Lung (tissue), 12 donors: Measurements from ENCODE around the gene PPM1H. TPM values are rescaled to one million over a fixed set of nuclear protein-coding genes. Genes with fewer than 3 reads are reported as not detected.

Source experiments
- ATAC-seq: fragments of 200-7000 bp; cut with Tn5 transposase; one replicate; pipeline ENCODE4 v1.9.1; 2020; ENCODE audit warnings: moderate number of reproducible peaks; ENCODE audit not compliant: insufficient read depth, low FRiP score
- DNase-seq, 3 donors: peaks; one replicate each; pipeline ENCODE4 v3.0.0-alpha.2; 2013 to 2017
- H3K27ac ChIP-seq, 2 donors: one replicate each; pipeline ENCODE4 v1.5.1; 2013; ENCODE audit warnings: mild to moderate bottlenecking in 2 of 2, moderate library complexity in 2 of 2, control low read depth in 1 of 2, inconsistent platforms in 1 of 2, low read depth in 1 of 2, low read length in 1 of 2
- H3K27me3 ChIP-seq, 3 donors: one replicate each; pipeline ENCODE4 v1.5.1; 2013; ENCODE audit warnings: low read length in 2 of 3; ENCODE audit not compliant: control insufficient read depth in 3 of 3, insufficient read depth in 3 of 3
- H3K36me3 ChIP-seq, 4 donors: one replicate each; pipeline ENCODE4 v1.5.1; 2013; ENCODE audit warnings: low read length in 4 of 4, mild to moderate bottlenecking in 1 of 4, moderate library complexity in 1 of 4; ENCODE audit not compliant: control insufficient read depth in 4 of 4, insufficient read depth in 4 of 4
- H3K4me1 ChIP-seq, 5 donors: one replicate each; pipeline ENCODE4 v1.5.1; 2013; ENCODE audit warnings: low read length in 5 of 5, mild to moderate bottlenecking in 2 of 5, moderate library complexity in 1 of 5; ENCODE audit not compliant: control insufficient read depth in 5 of 5, insufficient read depth in 5 of 5
- H3K4me3 ChIP-seq: one replicate; pipeline ENCODE4 v1.5.1; 2013; ENCODE audit warnings: mild to moderate bottlenecking, control low read depth, moderate library complexity
- H3K9ac ChIP-seq, 2 donors: one replicate each; pipeline ENCODE4 v1.5.1; 2013; ENCODE audit warnings: low read length in 2 of 2, control low read depth in 1 of 2; ENCODE audit not compliant: insufficient read depth in 1 of 2
- H3K9me3 ChIP-seq, 4 donors: one replicate each; pipeline ENCODE4 v1.5.1; 2013; ENCODE audit warnings: low read length in 3 of 4, mild to moderate bottlenecking in 1 of 4, moderate library complexity in 1 of 4; ENCODE audit not compliant: control insufficient read depth in 4 of 4, insufficient read depth in 3 of 4
- WGBS, 2 donors: extraction: QIAGEN DNeasy Blood & Tissue Kit; methylation state at CpG; one replicate each; pipeline ENCODE4 v1.1.7; 2013; 5-methylcytosine and 5-hydroxymethylcytosine counted together
- polyA plus RNA-seq, 2 donors: library from polyadenylated mRNA; stranded (reverse); fragments of 200-250 nt; gene quantifications; one replicate each; pipeline ENCODE4 v1.2.1, GENCODE V29; 2013
- total RNA-seq, 2 donors: library from RNA; depleted of rRNA in 1 of 2; stranded (reverse); fragments of >200 nt in 1 of 2; gene quantifications; one replicate each; pipeline ENCODE4 v1.2.1, GENCODE V29; 2014 to 2021
- TF ChIP-seq, protein P1 (sequence below): IDR thresholded peaks from 2 replicates; pipeline ENCODE4 v1.5.1; 2012; ENCODE audit warnings: mild to moderate bottlenecking; ENCODE audit errors: control extremely low read depth, extremely low read depth
- donor health status: control.
- donor health status: control.
- donor health status: Bipolar disorder and iron deficiency.
- donor health status: healthy.
- donor health status: DM: yes; HTN: yes; CAD: no.

PPM1H gene
- total and polyA plus RNA-seq, 4 donors = 2.0 to 11.2 (median 5.7) TPM

DNA sequence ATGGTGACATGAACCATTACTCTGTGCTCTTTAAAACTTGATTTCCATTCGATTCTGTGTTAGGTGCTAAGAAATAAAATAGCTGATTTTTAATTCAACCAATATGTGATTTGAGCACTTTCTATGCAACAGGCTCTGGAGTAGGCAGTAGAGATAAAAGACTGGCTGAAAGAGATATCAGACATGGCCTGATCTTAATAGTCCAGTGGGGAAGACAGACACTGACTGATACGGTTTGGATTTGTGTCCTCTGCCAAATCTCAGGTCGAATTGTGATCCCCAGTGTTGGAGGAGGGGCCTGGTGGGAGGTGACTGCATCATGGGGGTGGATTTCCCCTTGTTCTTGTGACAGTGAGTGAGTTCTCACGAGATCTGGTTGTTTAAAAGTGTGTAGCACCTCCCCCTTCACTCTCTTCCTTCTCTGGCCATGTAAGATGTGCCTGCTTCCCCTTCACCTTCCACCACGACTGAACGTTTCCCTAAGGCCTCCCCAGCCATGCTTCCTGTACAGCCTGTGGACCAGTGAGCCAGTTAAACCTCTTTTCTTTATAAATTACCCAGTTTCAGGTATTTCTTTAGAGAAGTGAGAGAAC lies 128.6 kb downstream of the PPM1H start:
- Histone ChIP-seq H3K27ac (no peak overlapping the region), H3K36me3 (no peaks in the 10 kb centered on the region), H3K9me3 (peaks cover 0 to 1% (median 0%) of the 10 kb centered on the region in 4 donors), H3K9ac (no peak overlapping the region), H3K27me3 (peaks cover 0 to 5% (median 0%) of the 10 kb centered on the region in 3 donors), H3K4me1 (no peaks in the 10 kb centered on the region), H3K4me3 (no peak overlapping the region)
- WGBS, 2 donors = 63 to 71% methylated on average over 6 of the region's 6 CpGs
- TF ChIP-seq, protein P1, sequence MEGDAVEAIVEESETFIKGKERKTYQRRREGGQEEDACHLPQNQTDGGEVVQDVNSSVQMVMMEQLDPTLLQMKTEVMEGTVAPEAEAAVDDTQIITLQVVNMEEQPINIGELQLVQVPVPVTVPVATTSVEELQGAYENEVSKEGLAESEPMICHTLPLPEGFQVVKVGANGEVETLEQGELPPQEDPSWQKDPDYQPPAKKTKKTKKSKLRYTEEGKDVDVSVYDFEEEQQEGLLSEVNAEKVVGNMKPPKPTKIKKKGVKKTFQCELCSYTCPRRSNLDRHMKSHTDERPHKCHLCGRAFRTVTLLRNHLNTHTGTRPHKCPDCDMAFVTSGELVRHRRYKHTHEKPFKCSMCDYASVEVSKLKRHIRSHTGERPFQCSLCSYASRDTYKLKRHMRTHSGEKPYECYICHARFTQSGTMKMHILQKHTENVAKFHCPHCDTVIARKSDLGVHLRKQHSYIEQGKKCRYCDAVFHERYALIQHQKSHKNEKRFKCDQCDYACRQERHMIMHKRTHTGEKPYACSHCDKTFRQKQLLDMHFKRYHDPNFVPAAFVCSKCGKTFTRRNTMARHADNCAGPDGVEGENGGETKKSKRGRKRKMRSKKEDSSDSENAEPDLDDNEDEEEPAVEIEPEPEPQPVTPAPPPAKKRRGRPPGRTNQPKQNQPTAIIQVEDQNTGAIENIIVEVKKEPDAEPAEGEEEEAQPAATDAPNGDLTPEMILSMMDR = no peak
- ATAC-seq = no peak
- no peak for DNase-seq

DNA sequence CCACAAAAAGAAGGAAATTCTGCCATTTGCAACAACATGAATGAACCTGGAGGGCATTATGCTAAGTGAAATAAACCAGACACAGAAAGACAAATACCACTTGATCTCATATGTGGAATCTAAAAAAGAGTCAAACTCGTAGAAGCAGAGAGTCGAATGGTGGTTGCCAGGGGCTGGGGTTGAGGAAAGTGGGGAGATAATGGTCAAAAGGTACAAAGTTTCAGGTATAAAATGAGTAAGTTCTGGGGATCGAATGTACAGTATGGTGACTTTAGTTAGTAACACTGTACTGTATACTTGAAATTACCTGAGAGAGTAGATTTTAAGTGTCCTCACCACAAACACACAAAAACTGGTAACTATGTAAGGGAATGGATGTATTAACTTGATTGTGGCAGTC lies 129.4 kb downstream of the PPM1H start:
- TF ChIP-seq, protein P1 = no peak
- H3K27me3 ChIP-seq = peaks cover 0 to 5% (median 0%) of the 10 kb centered on the region in 3 donors
- no peak for ATAC-seq
- WGBS, 2 donors = 84 to 91% methylated on average over 3 of the region's 3 CpGs
- DNase-seq = no peak
- no peak overlapping the region for H3K4me3 ChIP-seq
- H3K27ac ChIP-seq = no peak overlapping the region
- H3K9me3 ChIP-seq = peaks cover 0 to 1% (median 0%) of the 10 kb centered on the region in 4 donors
- no peak overlapping the region for H3K9ac ChIP-seq
- no peaks in the 10 kb centered on the region for H3K4me1 ChIP-seq
- peaks cover 0 to 1% (median 0%) of the 10 kb centered on the region in 4 donors for H3K36me3 ChIP-seq

DNA sequence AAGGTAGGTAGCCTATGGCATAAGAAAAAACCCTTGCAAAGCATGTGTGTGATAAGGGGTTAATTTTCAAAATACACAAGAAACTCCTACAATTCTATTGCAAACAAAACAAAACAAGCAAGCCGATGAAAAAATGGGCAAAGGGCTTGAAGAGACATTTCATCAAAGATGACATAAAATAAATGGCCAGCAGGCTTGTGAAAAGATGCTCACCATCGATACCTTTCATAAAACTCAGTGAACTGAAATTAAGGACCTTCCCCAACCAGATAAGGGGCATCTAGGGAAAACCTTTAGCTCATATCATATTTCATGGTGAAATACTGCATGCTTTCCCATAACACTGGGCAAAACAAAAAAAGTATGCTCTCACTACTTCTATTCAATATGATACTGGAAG lies 131.2 kb downstream of the PPM1H start:
- TF ChIP-seq, protein P1 = no peak
- Histone ChIP-seq H3K27ac (no peak overlapping the region), H3K4me1 (no peaks in the 10 kb centered on the region), H3K27me3 (no peaks in the 10 kb centered on the region), H3K9ac (no peak overlapping the region), H3K9me3 (peaks cover 0 to 1% (median 0%) of the 10 kb centered on the region in 4 donors), H3K4me3 (no peak overlapping the region), H3K36me3 (peaks cover 0 to 1% (median 0%) of the 10 kb centered on the region in 4 donors)
- DNase-seq (no peak), ATAC-seq (no peak)
- 75 to 84% methylated on average over 2 of the region's 2 CpGs for WGBS, 2 donors

DNA sequence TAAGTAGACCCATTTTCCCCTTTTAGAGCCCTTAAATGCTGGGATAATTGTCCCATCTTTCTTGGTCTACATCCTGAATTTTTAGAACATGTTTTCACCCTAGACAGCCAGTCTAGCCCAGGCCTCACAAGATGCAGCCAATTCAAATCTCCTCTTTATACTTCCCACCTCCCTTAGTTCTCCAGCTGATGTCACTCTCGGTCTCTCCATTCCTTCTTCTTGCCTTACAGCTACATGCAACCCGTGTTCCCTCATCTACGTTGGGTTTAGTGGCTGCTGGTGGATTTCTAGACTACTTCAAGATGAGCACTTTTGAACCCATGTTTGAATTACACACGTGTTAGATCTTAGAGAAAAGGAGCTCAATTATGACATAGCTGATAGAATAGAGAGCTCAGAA lies 132.0 kb downstream of the PPM1H start:
- no peak for ATAC-seq
- no peak for DNase-seq
- 67 to 73% methylated on average over 4 of the region's 4 CpGs for WGBS, 2 donors

More for the DNA sequence above, 132.0 kb downstream of the PPM1H start:
- no peak overlapping the region for H3K9ac ChIP-seq
- H3K4me1 ChIP-seq = no peaks in the 10 kb centered on the region
- peaks cover 0 to 1% (median 0%) of the 10 kb centered on the region in 4 donors for H3K36me3 ChIP-seq
- H3K4me3 ChIP-seq = no peak overlapping the region
- H3K27me3 ChIP-seq = no peaks in the 10 kb centered on the region
- H3K27ac ChIP-seq = no peak overlapping the region
- TF ChIP-seq, protein P1 = no peak
- peaks cover 0 to 1% (median 0%) of the 10 kb centered on the region in 4 donors for H3K9me3 ChIP-seq
